Epidermal melanocyte (primary cell): ENCODE measurements around the gene CCL17.

Experiments used
- DNase-seq: peaks from one replicate; pipeline ENCODE4 v3.0.0; 2011; ENCODE audit warnings: low spot score; ENCODE audit not compliant: insufficient read length

Gene CCL17

DNA sequence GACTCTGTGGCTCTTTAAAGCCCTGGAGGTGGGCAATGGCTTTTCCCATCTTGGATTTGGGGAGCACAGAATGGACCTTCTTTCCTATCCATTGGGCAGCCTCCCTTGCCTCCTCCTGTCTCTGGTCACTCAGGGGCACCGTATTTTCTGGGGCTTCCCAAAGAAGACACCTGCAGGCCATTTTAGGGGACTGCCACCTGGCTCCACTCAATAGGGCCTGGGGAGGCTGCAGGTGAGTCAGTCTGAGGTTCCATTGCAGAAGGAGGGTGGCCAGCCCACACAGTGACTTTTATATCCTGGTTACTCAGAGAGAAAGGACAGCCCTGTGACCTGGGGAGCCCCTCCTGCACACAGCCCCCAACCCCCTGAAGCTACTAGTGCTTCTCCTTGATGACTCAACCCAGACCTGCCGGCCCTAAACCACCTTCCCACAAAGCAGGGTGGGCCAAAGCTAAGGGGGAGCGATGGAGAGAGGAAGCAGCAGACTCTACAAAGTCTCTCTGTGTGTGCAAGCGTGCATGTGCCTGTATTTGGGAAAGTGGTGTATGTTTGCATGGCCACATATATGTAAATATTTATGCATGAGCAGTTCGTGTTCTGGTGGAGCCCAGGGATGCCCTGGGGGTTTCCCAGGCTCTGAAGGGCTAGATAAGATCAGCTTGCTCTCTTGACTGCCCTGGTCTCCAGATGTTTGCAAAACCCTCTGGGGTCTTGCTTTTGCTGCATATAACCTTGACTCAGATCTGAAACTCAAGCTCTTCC is 27.3 kb upstream of the CCL17 start:
- no peak for DNase-seq

- DNase-seq: no peak
Observed at GRCh38 chr16:57379579-57379978, 25.0 kb upstream of the CCL17 start.

DNA sequence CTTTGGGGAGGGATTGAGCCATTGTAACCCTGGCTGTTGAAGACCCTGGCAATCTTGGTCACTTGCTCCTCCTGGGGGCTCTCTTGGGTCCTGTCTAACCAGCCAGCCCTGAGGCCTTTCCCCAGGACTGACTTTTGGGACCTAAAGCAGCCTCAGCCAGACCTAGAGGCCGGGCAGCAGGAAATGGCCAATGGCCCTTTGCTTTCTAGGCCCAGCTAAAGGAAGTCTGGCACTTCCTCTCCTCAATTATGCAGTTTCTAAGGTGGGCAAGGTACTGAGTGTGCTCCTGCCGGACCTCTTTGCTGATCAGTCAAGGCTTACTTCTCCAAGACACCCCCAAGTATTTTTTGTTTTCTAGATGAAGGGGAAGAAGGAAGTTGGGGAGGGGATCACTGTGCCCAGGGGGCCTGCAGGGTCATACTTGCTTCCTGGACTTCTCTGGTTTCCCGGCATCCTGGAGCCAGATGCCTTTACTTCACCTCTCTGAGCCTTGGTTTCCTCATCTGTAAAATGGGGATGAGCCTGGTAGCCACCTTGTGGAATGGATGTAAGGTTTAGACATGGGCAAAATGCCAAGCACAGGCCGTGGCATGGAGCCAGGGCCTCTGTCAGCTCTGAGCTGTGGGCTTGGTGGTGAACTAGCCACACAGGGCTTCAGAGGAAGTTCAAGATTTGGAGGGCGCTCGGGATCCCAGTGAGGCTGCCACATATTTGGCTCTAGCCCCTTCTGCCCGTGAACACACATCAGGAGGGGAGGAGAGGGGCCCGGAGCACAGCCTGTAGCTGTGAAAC is 23.7 kb upstream of the CCL17 start:
- DNase-seq: no peak

GRCh38 chr16:57381791-57382534 is 22.6 kb upstream of the CCL17 start:
- DNase-seq: no peak

DNA sequence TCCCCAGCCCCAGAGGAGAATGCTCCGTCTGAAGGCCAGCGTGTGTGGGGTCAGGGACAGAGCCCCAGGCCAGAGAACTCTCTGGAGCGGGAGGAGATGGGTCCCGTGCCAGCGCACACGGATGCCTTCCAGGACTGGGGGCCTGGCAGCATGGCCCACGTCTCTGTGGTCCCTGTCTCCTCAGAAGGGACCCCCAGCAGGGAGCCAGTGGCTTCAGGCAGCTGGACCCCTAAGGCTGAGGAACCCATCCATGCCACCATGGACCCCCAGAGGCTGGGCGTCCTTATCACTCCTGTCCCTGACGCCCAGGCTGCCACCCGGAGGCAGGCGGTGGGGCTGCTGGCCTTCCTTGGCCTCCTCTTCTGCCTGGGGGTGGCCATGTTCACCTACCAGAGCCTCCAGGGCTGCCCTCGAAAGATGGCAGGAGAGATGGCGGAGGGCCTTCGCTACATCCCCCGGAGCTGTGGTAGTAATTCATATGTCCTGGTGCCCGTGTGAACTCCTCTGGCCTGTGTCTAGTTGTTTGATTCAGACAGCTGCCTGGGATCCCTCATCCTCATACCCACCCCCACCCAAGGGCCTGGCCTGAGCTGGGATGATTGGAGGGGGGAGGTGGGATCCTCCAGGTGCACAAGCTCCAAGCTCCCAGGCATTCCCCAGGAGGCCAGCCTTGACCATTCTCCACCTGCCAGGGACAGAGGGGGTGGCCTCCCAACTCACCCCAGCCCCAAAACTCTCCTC is 21.9 kb upstream of the CCL17 start:
- no peak for DNase-seq

GRCh38 chr16:57383276-57384247 is 21.0 kb upstream of the CCL17 start:
- DNase-seq: no peak

DNA sequence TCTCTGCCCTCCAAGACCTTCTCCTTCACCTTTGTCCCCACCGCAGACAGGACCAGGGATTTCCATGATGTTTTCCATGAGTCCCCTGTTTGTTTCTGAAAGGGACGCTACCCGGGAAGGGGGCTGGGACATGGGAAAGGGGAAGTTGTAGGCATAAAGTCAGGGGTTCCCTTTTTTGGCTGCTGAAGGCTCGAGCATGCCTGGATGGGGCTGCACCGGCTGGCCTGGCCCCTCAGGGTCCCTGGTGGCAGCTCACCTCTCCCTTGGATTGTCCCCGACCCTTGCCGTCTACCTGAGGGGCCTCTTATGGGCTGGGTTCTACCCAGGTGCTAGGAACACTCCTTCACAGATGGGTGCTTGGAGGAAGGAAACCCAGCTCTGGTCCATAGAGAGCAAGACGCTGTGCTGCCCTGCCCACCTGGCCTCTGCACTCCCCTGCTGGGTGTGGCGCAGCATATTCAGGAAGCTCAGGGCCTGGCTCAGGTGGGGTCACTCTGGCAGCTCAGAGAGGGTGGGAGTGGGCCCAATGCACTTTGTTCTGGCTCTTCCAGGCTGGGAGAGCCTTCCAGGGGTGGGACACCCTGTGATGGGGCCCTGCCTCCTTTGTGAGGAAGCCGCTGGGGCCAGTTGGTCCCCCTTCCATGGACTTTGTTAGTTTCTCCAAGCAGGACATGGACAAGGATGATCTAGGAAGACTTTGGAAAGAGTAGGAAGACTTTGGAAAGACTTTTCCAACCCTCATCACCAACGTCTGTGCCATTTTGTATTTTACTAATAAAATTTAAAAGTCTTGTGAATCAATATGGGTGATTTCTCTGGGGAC is 20.1 kb upstream of the CCL17 start:
- no peak for DNase-seq

DNA sequence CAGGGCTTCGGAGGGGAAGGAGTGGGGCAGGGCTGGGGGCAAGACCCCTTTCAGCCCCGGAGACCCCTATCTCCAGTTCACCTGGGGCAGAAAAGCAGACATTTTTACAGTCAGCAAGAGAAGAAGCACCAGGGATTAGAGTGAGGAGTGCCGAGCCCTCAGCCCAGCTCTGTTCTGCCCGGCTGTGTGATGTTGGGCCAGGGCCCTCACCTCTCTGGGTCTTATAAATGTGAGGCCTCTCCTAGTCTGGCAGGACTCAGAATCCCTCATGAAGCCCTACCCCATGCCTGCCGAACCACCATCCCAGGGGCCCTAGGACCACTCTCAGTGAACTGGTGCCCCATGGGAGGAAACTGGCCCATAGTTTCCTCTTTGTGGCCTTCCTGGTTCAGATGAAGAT is 19.5 kb upstream of the CCL17 start:
- no peak for DNase-seq

DNA sequence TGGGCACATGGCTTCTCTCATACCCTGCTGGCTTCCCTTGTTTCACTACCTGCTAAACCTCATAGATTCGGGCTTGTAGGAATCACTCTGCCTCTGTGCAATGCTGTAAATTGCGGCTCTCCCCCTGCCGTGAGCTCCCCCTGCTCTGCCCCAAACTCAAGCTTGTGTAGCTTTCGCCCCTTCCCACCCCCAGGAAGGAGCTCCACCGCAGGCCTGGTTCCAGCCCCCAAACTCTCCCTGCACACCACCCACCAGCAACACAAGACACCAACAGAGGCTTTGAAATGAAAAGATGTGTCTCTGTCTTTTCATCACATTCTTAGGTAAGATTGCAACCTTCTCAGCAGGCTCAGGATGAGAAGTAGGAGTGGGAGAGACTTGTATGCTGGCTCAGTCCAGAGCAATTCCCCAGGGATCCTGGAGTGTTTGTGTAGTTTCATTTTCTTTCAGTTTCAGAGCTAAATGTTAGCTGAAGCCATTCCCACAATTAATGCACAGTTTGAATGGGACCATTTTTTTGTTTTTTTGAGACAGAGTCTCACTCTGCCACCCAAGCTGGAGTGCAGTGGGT is 18.1 kb upstream of the CCL17 start:
- DNase-seq: no peak

- DNase-seq: no peak
Observed at GRCh38 chr16:57387598-57388354, 16.8 kb upstream of the CCL17 start.

DNA sequence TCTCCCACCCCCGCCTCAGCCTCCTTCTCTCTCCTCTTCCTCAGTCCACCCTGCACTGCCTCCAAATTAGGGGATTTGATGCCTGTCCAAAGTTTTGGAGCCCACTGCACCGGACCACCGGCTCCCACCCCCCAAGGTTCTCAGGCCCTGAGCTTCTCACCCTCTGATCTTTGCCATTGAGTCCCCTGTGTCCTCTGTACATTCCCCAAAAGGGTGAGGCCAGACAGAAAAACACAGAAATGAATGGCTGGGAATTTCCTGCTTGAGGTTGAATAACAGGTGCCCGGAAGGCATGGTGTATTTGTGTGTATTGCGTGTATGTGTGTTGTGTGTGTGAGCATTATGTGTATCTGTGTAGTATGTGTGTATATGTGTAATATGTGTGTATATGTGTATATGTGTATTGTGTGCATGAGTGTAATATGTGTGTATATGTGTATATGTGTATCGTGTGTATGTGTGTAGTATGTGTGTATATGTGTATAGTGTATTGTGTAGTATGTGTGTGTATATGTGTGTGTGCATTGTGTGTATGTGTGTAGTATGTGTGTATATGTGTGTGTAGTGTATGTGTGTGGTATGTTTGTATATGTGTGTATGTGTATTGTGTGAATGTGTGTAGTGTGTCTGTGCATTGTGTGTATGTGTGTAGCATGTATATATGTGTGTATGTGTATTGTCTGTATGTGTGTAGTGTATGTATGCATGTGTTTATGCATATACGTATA is 16.0 kb upstream of the CCL17 start:
- DNase-seq: no peak

DNA sequence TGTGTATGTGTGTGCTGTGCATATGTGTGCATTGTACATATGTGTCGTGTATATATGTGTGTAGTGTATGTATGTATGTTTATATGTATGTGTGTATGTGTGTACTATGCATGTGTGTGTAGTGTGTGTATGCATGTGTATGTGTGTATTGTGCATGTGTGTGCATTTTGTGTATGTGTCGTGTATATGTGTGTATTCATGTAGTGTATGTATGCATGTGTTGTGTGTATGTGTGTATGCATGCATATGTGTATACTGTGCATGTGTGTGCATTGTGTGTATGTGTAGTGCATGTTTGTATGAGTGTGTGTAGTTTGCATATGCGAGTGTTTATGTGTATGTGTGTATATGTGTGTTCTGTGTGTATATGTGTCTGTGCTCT is 15.5 kb upstream of the CCL17 start:
- no peak for DNase-seq

DNA sequence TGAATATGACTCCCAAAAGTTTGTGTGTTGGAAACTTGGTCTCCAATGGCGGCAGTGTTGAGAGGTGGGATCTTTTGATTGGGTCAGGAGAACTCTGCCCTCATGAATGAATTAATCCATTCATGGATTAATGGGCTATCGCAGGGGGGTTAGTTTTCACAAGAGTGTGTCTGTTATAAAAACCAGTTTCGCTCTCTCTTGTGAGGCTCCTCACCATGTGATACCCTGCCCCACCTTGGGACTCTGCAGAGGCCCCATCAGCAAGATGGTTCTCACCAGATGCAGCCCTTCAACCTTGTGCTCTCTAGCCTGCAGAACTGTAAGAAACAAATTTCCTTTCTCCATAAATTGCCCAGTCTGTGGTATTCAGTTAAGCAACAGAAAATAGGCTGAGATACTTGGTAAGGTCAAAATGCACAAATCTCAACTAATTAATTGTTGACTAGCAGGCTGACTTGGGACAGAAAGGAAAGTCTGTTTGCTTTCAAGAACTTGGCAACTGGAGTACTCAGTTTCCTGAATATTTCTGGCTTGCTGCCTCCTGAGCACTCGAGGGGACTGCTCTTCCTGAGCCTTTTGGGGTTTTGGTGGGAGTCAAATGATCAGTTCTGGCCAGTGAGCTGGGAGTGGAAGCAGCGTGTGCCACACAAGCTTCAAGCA is 13.8 kb upstream of the CCL17 start:
- peak; percentile 55 for DNase-seq

- DNase-seq: no peak
Observed at GRCh38 chr16:57391300-57391699, 13.3 kb upstream of the CCL17 start.

- no peak for DNase-seq
Observed at GRCh38 chr16:57391708-57392107, 12.9 kb upstream of the CCL17 start.

DNA sequence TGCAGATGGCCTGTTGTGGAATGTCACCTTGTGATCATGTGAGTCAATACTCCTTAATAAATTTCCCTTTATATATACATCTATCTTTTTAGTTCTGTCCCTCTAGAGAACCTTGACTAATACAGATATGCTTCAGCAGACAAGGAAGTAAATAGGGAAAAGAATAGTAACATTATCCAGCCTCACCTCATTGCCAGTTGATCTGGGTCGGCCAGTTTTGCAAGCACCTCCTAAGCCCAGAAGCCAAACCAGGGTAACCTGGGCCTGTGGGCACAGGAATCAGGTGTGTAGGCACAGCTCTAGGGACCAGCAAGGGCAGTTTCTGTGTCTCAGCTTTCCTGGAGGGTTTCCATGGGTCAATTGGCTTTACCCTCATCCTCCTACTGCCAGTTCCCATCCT is 11.9 kb upstream of the CCL17 start:
- DNase-seq: no peak

DNA sequence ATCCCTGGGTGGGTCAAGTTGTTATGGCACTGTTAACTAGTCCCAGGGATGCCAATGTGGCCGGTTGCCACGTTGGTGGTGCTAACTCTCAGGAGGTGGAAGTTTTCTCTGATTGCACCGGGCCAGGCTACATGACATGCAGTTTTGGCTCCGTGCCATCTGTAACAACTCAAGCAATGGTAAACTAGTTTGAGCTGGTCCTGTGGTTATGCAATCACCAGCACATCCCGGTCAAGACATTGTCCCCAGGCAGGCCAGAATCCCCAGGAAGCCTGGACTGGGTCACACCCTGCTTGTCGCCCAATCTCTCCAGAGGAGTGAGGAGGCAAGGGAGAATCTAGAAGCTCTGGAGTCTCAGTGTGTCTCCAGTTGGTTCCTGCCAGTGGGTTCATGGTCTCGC is 10.1 kb upstream of the CCL17 start:
- no peak for DNase-seq
